A549 (cell line): Measurements from ENCODE around the gene SIM1. TPM values are rescaled to one million over a fixed set of nuclear protein-coding genes. Genes with fewer than 3 reads are reported as not detected.

Experiments
- ATAC-seq, 2 experiments: fragments of 200-7000 bp in 1 of 2; fragments of >200 bp in 1 of 2; cut with Nextera tagmentation in 1 of 2; cut with Tn5 transposase in 1 of 2; 3 replicates each; pipeline versions ENCODE4 v1.8.0 to v1.9.1; 2018 to 2020; ENCODE audit warnings: mild to moderate bottlenecking in 1 of 2, moderate library complexity in 1 of 2
- CTCF ChIA-PET: fragments of 300-600 bp; sonication (Branson Sonifier 250); formaldehyde crosslinking; extraction: SDS; loops from one replicate; lab custom pipeline; 2021; ENCODE audit warnings: antibody characterized with exemption, inconsistent platforms; lab: Yijun Ruan, JAX
- POLR2A ChIA-PET: fragments of 350-600 bp; formaldehyde crosslinking; extraction: SDS; loops from one replicate; lab custom pipeline; 2021; ENCODE audit warnings: antibody characterized with exemption, inconsistent platforms; lab: Yijun Ruan, JAX
- DNase-seq, 2 experiments: peaks; one replicate each; pipeline versions ENCODE4 v3.0.0 to v3.0.0-alpha.2; 2011 to 2016; ENCODE audit warnings: low read depth in 1 of 2, low spot score in 1 of 2
- FAIRE-seq: peaks from 2 replicates; lab custom pipeline; 2011; peaks lifted over from hg19 to GRCh38; lab: Jason Lieb, UNC
- H3K27ac ChIP-seq, 2 experiments: fragments of >200 bp; sonication (Bioruptor Twin); formaldehyde crosslinking; 3 replicates each; pipeline ENCODE4 v1.5.1; 2016 to 2017
- H3K4me1 ChIP-seq: fragments of >200 bp; sonication (Bioruptor Twin); formaldehyde crosslinking; 3 replicates; pipeline ENCODE4 v1.6.1; 2016
- H3K4me2 ChIP-seq: fragments of >200 bp; sonication (Bioruptor Twin); formaldehyde crosslinking; 3 replicates; pipeline ENCODE4 v1.6.1; 2016
- H3K4me3 ChIP-seq: fragments of >200 bp; sonication (Bioruptor Twin); formaldehyde crosslinking; 3 replicates; pipeline ENCODE4 v1.5.1; 2016
- H3K9me3 ChIP-seq: fragments of >200 bp; sonication (Bioruptor Twin); formaldehyde crosslinking; 3 replicates; pipeline ENCODE4 v1.6.1; 2016
- BHLHE40 ChIP-seq: IDR thresholded peaks from 2 replicates; pipeline ENCODE4 v1.6.1; 2012; ENCODE audit warnings: low read depth, low read length, inconsistent platforms
- CEBPB ChIP-seq, 2 experiments: fragments of >200 bp in 1 of 2; sonication (Bioruptor Twin) in 1 of 2; formaldehyde crosslinking in 1 of 2; IDR thresholded peaks; 2 replicates each; pipeline ENCODE4 v1.6.1; 2012 to 2016
- CHD2 ChIP-seq: fragments of 150-350 bp; IDR thresholded peaks from 2 replicates; pipeline ENCODE4 v1.6.1; 2014; ENCODE audit warnings: low read length; ENCODE audit not compliant: partially characterized antibody
- EP300 ChIP-seq, 2 experiments: fragments of >200 bp; sonication (Bioruptor Twin); formaldehyde crosslinking; IDR thresholded peaks; 2 replicates in 1 of 2; 3 replicates in 1 of 2; pipeline ENCODE4 v1.6.1; 2016 to 2017
- ESRRA ChIP-seq: fragments of 150-350 bp; IDR thresholded peaks from 2 replicates; pipeline ENCODE4 v1.6.1; 2014; ENCODE audit warnings: mild to moderate bottlenecking, low read length, borderline replicate concordance
- FOSL2 ChIP-seq, 2 experiments: fragments of 450-650 bp in 1 of 2; fragments of >200 bp in 1 of 2; sonication (Bioruptor Twin) in 1 of 2; formaldehyde crosslinking; IDR thresholded peaks; 2 replicates each; pipeline versions ENCODE4 v1.5.0 to v1.6.1; 2016 to 2020; ENCODE audit warnings: mild to moderate bottlenecking in 1 of 2, moderate library complexity in 1 of 2
- GATA3 ChIP-seq: IDR thresholded peaks from 2 replicates; pipeline ENCODE4 v1.6.1; 2012; ENCODE audit warnings: borderline replicate concordance
- HOXB5 ChIP-seq: fragments of 250-450 bp; sonication (Bioruptor Pico); IDR thresholded peaks from 2 replicates; pipeline ENCODE4 v1.5.0; 2020; ENCODE audit warnings: mild to moderate bottlenecking, moderate library complexity
- JUN ChIP-seq, 2 experiments: fragments of >200 bp; sonication (Bioruptor Twin); formaldehyde crosslinking; IDR thresholded peaks; 2 replicates in 1 of 2; 3 replicates in 1 of 2; pipeline ENCODE4 v1.6.1; 2016 to 2017
- KDM5A ChIP-seq: fragments of 200-600 bp; sonication (generic); IDR thresholded peaks from 2 replicates; pipeline ENCODE4 v1.6.1; 2016; ENCODE audit warnings: antibody characterized with exemption, mild to moderate bottlenecking
- MAFK ChIP-seq: fragments of 450-650 bp; IDR thresholded peaks from 2 replicates; pipeline ENCODE4 v1.6.1; 2014; ENCODE audit not compliant: partially characterized antibody
- MYC ChIP-seq: IDR thresholded peaks from 2 replicates; pipeline ENCODE4 v1.6.1; 2012; ENCODE audit warnings: mild to moderate bottlenecking, inconsistent platforms, low read length, improper control_type of control experiment, borderline replicate concordance
- NFE2L2 ChIP-seq: fragments of 150-350 bp; conservative IDR thresholded peaks from 2 replicates; pipeline ENCODE4 v1.6.1; 2014; ENCODE audit warnings: low read length
- POLR2AphosphoS2 ChIP-seq: conservative IDR thresholded peaks from 2 replicates; pipeline ENCODE4 v1.6.1; 2012; ENCODE audit warnings: low read length, improper control_type of control experiment, inconsistent platforms
- RARB ChIP-seq: fragments of 250-450 bp; sonication (Bioruptor Pico); IDR thresholded peaks from 2 replicates; pipeline ENCODE4 v1.8.0; 2021; ENCODE audit warnings: mild to moderate bottlenecking, moderate library complexity
- ZFP36 ChIP-seq: fragments of 450-650 bp; IDR thresholded peaks from 2 replicates; pipeline ENCODE4 v1.6.1; 2014; ENCODE audit warnings: borderline replicate concordance; ENCODE audit not compliant: partially characterized antibody
- ZSCAN20 ChIP-seq: fragments of 250-450 bp; sonication (Bioruptor Pico); IDR thresholded peaks from 2 replicates; pipeline ENCODE4 v1.8.0; 2022; ENCODE audit warnings: mild to moderate bottlenecking, moderate library complexity
- WGBS: methylation state at CpG from one replicate; pipeline ENCODE4 v1.1.6; 2017; ENCODE audit errors: missing lambda C conversion rate; 5-methylcytosine and 5-hydroxymethylcytosine counted together
- polyA plus RNA-seq, 4 experiments: library from polyadenylated mRNA; depleted of rRNA in 3 of 4; stranded (reverse); fragments of >200 nt; fragmentation: RNase III in 1 of 4; extraction: RNeasy Plus Mini Kit Qiagen cat#74134 plus additional on column Dnase treatment in 1 of 4; gene quantifications; 2 replicates in 3 of 4; 3 replicates in 1 of 4; pipeline ENCODE4 v1.2.3, GENCODE V29; 2011 to 2017
- TF ChIP-seq, protein P1 (sequence below): fragments of 150-350 bp; IDR thresholded peaks from 2 replicates; pipeline ENCODE4 v1.6.1; 2014; ENCODE audit warnings: low read depth, mild to moderate bottlenecking, low read length
- TF ChIP-seq, protein P2 (sequence below): IDR thresholded peaks from 2 replicates; pipeline ENCODE4 v1.6.1; 2012
- TF ChIP-seq, protein P3 (sequence below): IDR thresholded peaks from 2 replicates; pipeline ENCODE4 v1.6.1; 2012; ENCODE audit warnings: low read depth, borderline replicate concordance
- TF ChIP-seq, protein P4 (sequence below): IDR thresholded peaks from 2 replicates; pipeline ENCODE4 v1.6.1; 2012
- TF ChIP-seq, protein P5 (sequence below): fragments of >200 bp; sonication (Bioruptor Twin); formaldehyde crosslinking; IDR thresholded peaks from 2 replicates; pipeline ENCODE4 v1.6.1; 2016
- TF ChIP-seq, protein P6 (sequence below): fragments of 450-650 bp; IDR thresholded peaks from 2 replicates; pipeline ENCODE4 v1.6.1; 2014; ENCODE audit warnings: antibody characterized with exemption

The SIM1 gene
- polyA plus RNA-seq, 2 of the 4 experiments (the other 2 are of a cell fraction) = not detected

DNA sequence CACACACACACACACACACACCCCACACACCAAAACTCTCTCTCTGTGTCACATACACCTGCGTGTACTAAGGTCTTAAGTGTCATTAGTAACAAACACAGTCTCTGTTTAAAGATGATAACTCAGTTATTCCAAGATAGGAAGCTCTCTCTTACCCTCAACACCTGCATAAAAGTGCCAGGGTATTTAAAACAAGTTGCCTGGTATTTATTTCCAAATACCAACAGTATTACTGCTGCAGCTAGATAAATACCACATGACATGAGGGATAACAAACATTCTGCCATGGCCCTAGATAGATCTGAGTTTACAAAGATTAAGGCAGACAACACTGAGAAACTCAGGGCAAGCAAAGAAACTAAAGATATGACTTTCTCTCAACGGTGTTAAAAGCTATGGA is 118.5 kb downstream of the SIM1 start:
- H3K27ac ChIP-seq = peak overlapping the region; percentile 9 to 20; a peak in 2 of 6 replicates

DNA sequence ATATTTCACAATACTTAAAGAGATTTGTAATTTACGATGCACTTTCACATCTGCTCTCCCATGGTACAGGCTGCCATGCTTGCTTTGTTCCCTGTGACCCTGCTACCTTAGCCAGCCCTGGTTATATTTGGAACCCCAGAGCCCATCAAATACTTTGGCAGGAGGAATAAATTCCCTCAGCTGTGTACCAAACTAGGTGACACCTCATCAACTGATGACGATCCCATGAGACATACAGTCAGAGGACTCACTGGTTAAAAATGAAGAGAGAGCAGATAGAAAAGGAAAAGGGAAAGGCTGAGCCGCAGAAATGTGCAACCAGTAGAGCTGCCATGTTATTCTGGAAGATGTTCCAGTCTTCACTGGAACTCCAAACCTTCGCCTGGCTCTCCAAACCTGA is 120.0 kb downstream of the SIM1 start:
- Histone ChIP-seq H3K27ac (no peak overlapping the region), H3K4me3 (no peak overlapping the region), H3K4me1 (peaks cover 20% of the 10 kb centered on the region), H3K9me3 (no peaks in the 10 kb centered on the region), H3K4me2 (no peak overlapping the region)
- DNase-seq = no peak
- FAIRE-seq = no peak
- POLR2A ChIA-PET = no interaction called here
- CTCF ChIA-PET = no interaction called here
- 67% methylated on average over 4 of the region's 4 CpGs for WGBS
- TF ChIP-seq ZSCAN20 (CRISPR knock-in tag) = no peak
- no peak for ATAC-seq

More for the DNA sequence above, 118.5 kb downstream of the SIM1 start:
- H3K4me2 ChIP-seq = peak overlapping the region; percentile 59
- no peak overlapping the region for H3K4me3 ChIP-seq
- peak in 1 of 2 experiments; percentile 33; a peak in 1 of 6 replicates for ATAC-seq
- TF ChIP-seq ZSCAN20 (CRISPR knock-in tag) (no peak), ZFP36 (no peak), MAFK (no peak), JUN (IDR thresholded peaks at IDR 0.05) (no peak), KDM5A (no peak), BHLHE40 (no peak), POLR2AphosphoS2 (no peak), NFE2L2 (no peak)
- TF ChIP-seq, protein P1, sequence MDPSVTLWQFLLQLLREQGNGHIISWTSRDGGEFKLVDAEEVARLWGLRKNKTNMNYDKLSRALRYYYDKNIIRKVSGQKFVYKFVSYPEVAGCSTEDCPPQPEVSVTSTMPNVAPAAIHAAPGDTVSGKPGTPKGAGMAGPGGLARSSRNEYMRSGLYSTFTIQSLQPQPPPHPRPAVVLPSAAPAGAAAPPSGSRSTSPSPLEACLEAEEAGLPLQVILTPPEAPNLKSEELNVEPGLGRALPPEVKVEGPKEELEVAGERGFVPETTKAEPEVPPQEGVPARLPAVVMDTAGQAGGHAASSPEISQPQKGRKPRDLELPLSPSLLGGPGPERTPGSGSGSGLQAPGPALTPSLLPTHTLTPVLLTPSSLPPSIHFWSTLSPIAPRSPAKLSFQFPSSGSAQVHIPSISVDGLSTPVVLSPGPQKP = no peak
- no peaks in the 10 kb centered on the region for H3K9me3 ChIP-seq
- ChIA-PET CTCF (interaction anchor here (0.6 to 1.1 kb wide), 2 partner anchors 115 to 906 kb away, joined by 3 to 5 read pairs; no protein-coding TSS in a partner anchor), POLR2A (no interaction called here)
- 13% methylated on average over 2 of the region's 2 CpGs for WGBS
- DNase-seq = peak in 1 of 2 experiments; percentile 4
- FAIRE-seq = no peak
- peaks cover 20% of the 10 kb centered on the region for H3K4me1 ChIP-seq

DNA sequence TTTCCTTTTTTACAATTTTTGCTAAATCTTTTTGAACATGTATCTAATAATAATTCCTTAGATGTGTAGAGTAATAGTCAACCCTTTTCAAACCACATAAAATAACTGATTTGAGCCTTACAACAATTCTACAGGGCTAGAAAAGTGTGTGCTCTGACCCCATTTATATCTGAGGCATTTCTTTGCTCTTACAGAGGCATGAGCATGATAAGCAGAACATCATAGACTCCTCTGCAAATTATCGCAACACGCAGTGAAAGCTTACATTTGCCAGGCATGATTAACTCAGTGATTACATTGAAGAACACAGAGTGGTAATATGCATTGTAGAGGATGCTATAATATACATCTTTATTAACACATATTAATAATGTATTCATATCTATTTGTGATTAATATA is 120.4 kb downstream of the SIM1 start:
- peaks cover 20% of the 10 kb centered on the region for H3K4me1 ChIP-seq
- TF ChIP-seq HOXB5 (CRISPR knock-in tag) (no peak), FOSL2 (IDR thresholded peaks at IDR 0.05) (no peak), FOSL2 (CRISPR knock-in tag; IDR thresholded peaks at IDR 0.05) (no peak), ESRRA (no peak), NFE2L2 (no peak), GATA3 (no peak), MAFK (no peak), CHD2 (no peak), EP300 (IDR thresholded peaks at IDR 0.05) (no peak), MYC (no peak), RARB (no peak), CEBPB (IDR thresholded peaks at IDR 0.05) (no peak), KDM5A (no peak), BHLHE40 (no peak)
- TF ChIP-seq, protein P2, sequence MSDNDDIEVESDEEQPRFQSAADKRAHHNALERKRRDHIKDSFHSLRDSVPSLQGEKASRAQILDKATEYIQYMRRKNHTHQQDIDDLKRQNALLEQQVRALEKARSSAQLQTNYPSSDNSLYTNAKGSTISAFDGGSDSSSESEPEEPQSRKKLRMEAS = no peak
- TF ChIP-seq, protein P3, sequence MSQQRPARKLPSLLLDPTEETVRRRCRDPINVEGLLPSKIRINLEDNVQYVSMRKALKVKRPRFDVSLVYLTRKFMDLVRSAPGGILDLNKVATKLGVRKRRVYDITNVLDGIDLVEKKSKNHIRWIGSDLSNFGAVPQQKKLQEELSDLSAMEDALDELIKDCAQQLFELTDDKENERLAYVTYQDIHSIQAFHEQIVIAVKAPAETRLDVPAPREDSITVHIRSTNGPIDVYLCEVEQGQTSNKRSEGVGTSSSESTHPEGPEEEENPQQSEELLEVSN = no peak
- TF ChIP-seq, protein P4, sequence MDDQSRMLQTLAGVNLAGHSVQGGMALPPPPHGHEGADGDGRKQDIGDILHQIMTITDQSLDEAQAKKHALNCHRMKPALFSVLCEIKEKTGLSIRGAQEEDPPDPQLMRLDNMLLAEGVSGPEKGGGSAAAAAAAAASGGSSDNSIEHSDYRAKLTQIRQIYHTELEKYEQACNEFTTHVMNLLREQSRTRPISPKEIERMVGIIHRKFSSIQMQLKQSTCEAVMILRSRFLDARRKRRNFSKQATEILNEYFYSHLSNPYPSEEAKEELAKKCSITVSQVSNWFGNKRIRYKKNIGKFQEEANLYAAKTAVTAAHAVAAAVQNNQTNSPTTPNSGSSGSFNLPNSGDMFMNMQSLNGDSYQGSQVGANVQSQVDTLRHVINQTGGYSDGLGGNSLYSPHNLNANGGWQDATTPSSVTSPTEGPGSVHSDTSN = no peak
- TF ChIP-seq, protein P5, sequence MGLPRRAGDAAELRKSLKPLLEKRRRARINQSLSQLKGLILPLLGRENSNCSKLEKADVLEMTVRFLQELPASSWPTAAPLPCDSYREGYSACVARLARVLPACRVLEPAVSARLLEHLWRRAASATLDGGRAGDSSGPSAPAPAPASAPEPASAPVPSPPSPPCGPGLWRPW = no peak
- TF ChIP-seq, protein P6, sequence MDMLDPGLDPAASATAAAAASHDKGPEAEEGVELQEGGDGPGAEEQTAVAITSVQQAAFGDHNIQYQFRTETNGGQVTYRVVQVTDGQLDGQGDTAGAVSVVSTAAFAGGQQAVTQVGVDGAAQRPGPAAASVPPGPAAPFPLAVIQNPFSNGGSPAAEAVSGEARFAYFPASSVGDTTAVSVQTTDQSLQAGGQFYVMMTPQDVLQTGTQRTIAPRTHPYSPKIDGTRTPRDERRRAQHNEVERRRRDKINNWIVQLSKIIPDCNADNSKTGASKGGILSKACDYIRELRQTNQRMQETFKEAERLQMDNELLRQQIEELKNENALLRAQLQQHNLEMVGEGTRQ = no peak
- TF ChIP-seq, all 56 proteins: peak for 0
- CTCF ChIA-PET = no interaction called here
- 91% methylated on average over 2 of the region's 2 CpGs for WGBS
- H3K27ac ChIP-seq = no peak overlapping the region
- H3K4me2 ChIP-seq = no peak overlapping the region
- FAIRE-seq = no peak
- POLR2A ChIA-PET = no interaction called here
- no peak for DNase-seq
- no peak overlapping the region for H3K4me3 ChIP-seq
- H3K9me3 ChIP-seq = no peaks in the 10 kb centered on the region
- no peak for ATAC-seq
